Spleen (tissue), 11 donors: ENCODE measurements around the gene SRPK3. TPM values are rescaled to one million over a fixed set of nuclear protein-coding genes. Genes with fewer than 3 reads are reported as not detected.
"Not testable (repeated sequence)": the region's sequence is repeated elsewhere in the genome, so short reads cannot be mapped to it uniquely, and the experiment has no call there.

ENCODE experiments used
- DNase-seq: peaks from one replicate; pipeline ENCODE4 v3.0.0-alpha.2; 2020
- H3K27ac ChIP-seq, 8 donors: fragments of 200-600 bp; sonication (generic) in 7 of 8; 1 replicate in 4 of 8; 2 replicates in 4 of 8; pipeline versions ENCODE4 v1.5.0 to v1.8.0; 2016 to 2021; ENCODE audit warnings: inconsistent platforms in 4 of 8, mild to moderate bottlenecking in 4 of 8, moderate library complexity in 1 of 8
- H3K27me3 ChIP-seq, 7 donors: fragments of 200-600 bp; sonication (generic) in 6 of 7; replicated peaks in 1 of 7; 1 replicate in 4 of 7; 2 replicates in 3 of 7; pipeline versions ENCODE4 v1.5.0 to v1.8.0; 2016 to 2021; ENCODE audit warnings: inconsistent platforms in 3 of 7, mild to moderate bottlenecking in 1 of 7
- H3K36me3 ChIP-seq, 6 donors: fragments of 200-600 bp; sonication (generic) in 5 of 6; 1 replicate in 4 of 6; 2 replicates in 2 of 6; pipeline versions ENCODE4 v1.5.0 to v1.8.0; 2016 to 2021; ENCODE audit warnings: inconsistent platforms in 2 of 6
- H3K4me1 ChIP-seq, 6 donors: fragments of 200-600 bp; sonication (generic) in 5 of 6; 1 replicate in 3 of 6; 2 replicates in 3 of 6; pipeline versions ENCODE4 v1.5.0 to v1.8.0; 2016 to 2021; ENCODE audit warnings: inconsistent platforms in 3 of 6
- H3K4me3 ChIP-seq, 8 donors: fragments of 200-600 bp; sonication (generic) in 7 of 8; 1 replicate in 4 of 8; 2 replicates in 4 of 8; pipeline versions ENCODE4 v1.5.0 to v1.8.0; 2016 to 2021; ENCODE audit warnings: inconsistent platforms in 4 of 8, mild to moderate bottlenecking in 4 of 8, moderate library complexity in 2 of 8
- H3K9me3 ChIP-seq, 8 donors: fragments of 200-600 bp; sonication (generic) in 7 of 8; 1 replicate in 4 of 8; 2 replicates in 4 of 8; pipeline versions ENCODE4 v1.5.0 to v1.8.0; 2016 to 2021; ENCODE audit warnings: inconsistent platforms in 4 of 8
- CTCF ChIP-seq, 11 experiments: fragments of 200-600 bp in 7 of 11; fragments of 450-650 bp in 4 of 11; sonication (generic) in 4 of 11; IDR thresholded peaks in 8 of 11; conservative IDR thresholded peaks in 3 of 11; 1 replicate in 7 of 11; 2 replicates in 4 of 11; pipeline versions ENCODE4 v1.4.0 to v1.8.0; 2016 to 2021; ENCODE audit warnings: antibody characterized with exemption in 11 of 11, inconsistent platforms in 4 of 11, mild to moderate bottlenecking in 1 of 11
- POLR2A ChIP-seq, 3 donors: fragments of 450-650 bp; IDR thresholded peaks; one replicate each; pipeline ENCODE4 v1.5.1; 2017; ENCODE audit warnings: antibody characterized with exemption in 3 of 3, mild to moderate bottlenecking in 1 of 3
- POLR2AphosphoS5 ChIP-seq, 3 donors: sonication (generic); formaldehyde crosslinking; IDR thresholded peaks; one replicate each; pipeline ENCODE4 v1.5.1; 2017; ENCODE audit warnings: antibody characterized with exemption in 3 of 3
- WGBS, 5 donors: extraction: QIAGEN DNeasy Blood & Tissue Kit in 3 of 5; methylation state at CpG; one replicate each; pipeline versions ENCODE4 v1.1.5 to v1.1.7; 2013 to 2018; 5-methylcytosine and 5-hydroxymethylcytosine counted together
- intact Hi-C: fragments of 100-400 bp; cut with DNase I; formaldehyde crosslinking; loops from one replicate; pipeline ENCODE4 v1.15.0; 2023; ENCODE audit warnings: low total_unique reads
- polyA plus RNA-seq, 3 donors: library from polyadenylated mRNA; stranded (reverse); fragments of 200-250 nt; gene quantifications; one replicate each; pipeline ENCODE4 v1.2.1, GENCODE V29; 2013
- total RNA-seq, 7 donors: library from RNA; depleted of rRNA in 3 of 7; stranded (reverse); fragments of >200 nt in 3 of 7; fragmentation: NEBNext Ultra II Directional in 4 of 7; extraction: Animal tissue kit (Norgen Biotek cat#: 25700) in 4 of 7; gene quantifications; one replicate each; pipeline versions ENCODE4 v1.1.0 to v1.2.1, GENCODE V29; 2016 to 2021
- donor health status: healthy with polysubstance abuse.
- donor health status: DM: no; HTN: no; CAD: no; lungs with moderate emphysema.
- donor health status: DM: no; HTN: no; CAD: no.
- donor health status: Bipolar disorder and iron deficiency.
- donor health status: healthy.
- donor health status: DM: no; HTN: no; CAD: no.
- donor health status: DM: yes; HTN: yes; CAD: no.

Gene SRPK3
- total and polyA plus RNA-seq, 10 donors: 0.03 to 0.26 (median 0.07) TPM; not detected in 7

GRCh38 chrX:153739754-153740486 lies 40.9 kb upstream of the SRPK3 start:
- no peaks in the 10 kb centered on the region for H3K9me3 ChIP-seq
- H3K4me1 ChIP-seq: peaks cover 0 to 41% (median 9%) of the 10 kb centered on the region in 6 donors
- peak in 2 of 3 donors; percentile 31 to 53 for TF ChIP-seq POLR2AphosphoS5 (IDR thresholded peaks at IDR 0.05)
- TF ChIP-seq POLR2A (IDR thresholded peaks at IDR 0.05): no peak
- no peak for TF ChIP-seq CTCF (IDR thresholded peaks at IDR 0.05 in 8 of 11, conservative IDR thresholded peaks at IDR 0.05 in 3 of 11)
- intact Hi-C loops: no loop called here
- 78 to 96% (median 84%) methylated on average over 5 to 29 of the region's 29 CpGs for WGBS, 5 donors
- H3K4me3 ChIP-seq: no peak overlapping the region
- H3K36me3 ChIP-seq: peaks cover 0 to 60% (median 4%) of the 10 kb centered on the region in 6 donors
- H3K27me3 ChIP-seq: peaks cover 0 to 7% (median 0%) of the 10 kb centered on the region in 7 donors
- no peak overlapping the region for H3K27ac ChIP-seq
- DNase-seq: peak; percentile 68

GRCh38 chrX:153740631-153741222 lies 40.1 kb upstream of the SRPK3 start:
- no peak overlapping the region for H3K4me3 ChIP-seq
- no peaks in the 10 kb centered on the region for H3K9me3 ChIP-seq
- 80 to 90% (median 88%) methylated on average over 2 to 16 of the region's 16 CpGs for WGBS, 5 donors
- DNase-seq: peak; percentile 62
- TF ChIP-seq CTCF (IDR thresholded peaks at IDR 0.05 in 8 of 11, conservative IDR thresholded peaks at IDR 0.05 in 3 of 11) (no peak), POLR2AphosphoS5 (IDR thresholded peaks at IDR 0.05) (no peak), POLR2A (IDR thresholded peaks at IDR 0.05) (no peak)
- H3K4me1 ChIP-seq: peaks cover 0 to 44% (median 9%) of the 10 kb centered on the region in 6 donors
- peaks cover 0 to 7% (median 0%) of the 10 kb centered on the region in 7 donors for H3K27me3 ChIP-seq
- H3K27ac ChIP-seq: no peak overlapping the region
- H3K36me3 ChIP-seq: peaks cover 0 to 60% (median 4%) of the 10 kb centered on the region in 6 donors
- intact Hi-C loops: no loop called here

- DNase-seq: peak; percentile 77
- TF ChIP-seq POLR2AphosphoS5 (IDR thresholded peaks at IDR 0.05) (no peak), CTCF (IDR thresholded peaks at IDR 0.05 in 8 of 11, conservative IDR thresholded peaks at IDR 0.05 in 3 of 11) (no peak), POLR2A (IDR thresholded peaks at IDR 0.05) (no peak)
- H3K4me3 ChIP-seq: no peak overlapping the region
- intact Hi-C loops: no loop called here
- WGBS, 5 donors: 40 to 84% (median 73%) methylated on average over 7 to 14 of the region's 14 CpGs
- H3K4me1 ChIP-seq: peaks cover 0 to 44% (median 9%) of the 10 kb centered on the region in 6 donors
- H3K36me3 ChIP-seq: peaks cover 0 to 53% (median 3%) of the 10 kb centered on the region in 6 donors
- H3K27ac ChIP-seq: no peak overlapping the region
- H3K9me3 ChIP-seq: no peaks in the 10 kb centered on the region
- H3K27me3 ChIP-seq: peaks cover 0 to 9% (median 0%) of the 10 kb centered on the region in 7 donors
These were observed 39.4 kb upstream of the SRPK3 start for GRCh38 chrX:153741446-153741845.

GRCh38 chrX:153742111-153742510 lies 38.7 kb upstream of the SRPK3 start:
- peak; percentile 72 for DNase-seq
- Histone ChIP-seq H3K36me3 (peaks cover 0 to 47% (median 0%) of the 10 kb centered on the region in 6 donors), H3K4me1 (peaks cover 0 to 44% (median 9%) of the 10 kb centered on the region in 6 donors), H3K27me3 (peaks cover 0 to 11% (median 0%) of the 10 kb centered on the region in 7 donors)
- H3K9me3 ChIP-seq, H3K27ac ChIP-seq, H3K4me3 ChIP-seq, intact Hi-C loops: not testable (repeated sequence)
- WGBS, 5 donors: 90 to 100% (median 95%) methylated on average over 1 to 14 of the region's 14 CpGs
